Left ventricle myocardium inferior (tissue), 1 donor: ENCODE results near the gene ADAM12. TPM values are rescaled to one million over a fixed set of nuclear protein-coding genes. Genes with fewer than 3 reads are reported as not detected.

ENCODE experiments used
- DNase-seq: peaks from one replicate; pipeline ENCODE4 v3.0.0-alpha.2; 2020
- H3K27ac ChIP-seq: fragments of 200-600 bp; replicated peaks from 2 replicates; pipeline ENCODE4 v1.8.0; 2021
- H3K27me3 ChIP-seq: fragments of 200-600 bp; 2 replicates; pipeline ENCODE4 v1.8.0; 2021; ENCODE audit warnings: low read depth
- H3K36me3 ChIP-seq: fragments of 200-600 bp; 2 replicates; pipeline ENCODE4 v1.8.0; 2021
- H3K4me1 ChIP-seq: fragments of 200-600 bp; 2 replicates; pipeline ENCODE4 v1.8.0; 2021
- H3K4me3 ChIP-seq: fragments of 200-600 bp; 2 replicates; pipeline ENCODE4 v1.8.0; 2021; ENCODE audit warnings: mild to moderate bottlenecking, moderate library complexity
- H3K9me3 ChIP-seq: fragments of 200-600 bp; replicated peaks from 2 replicates; pipeline ENCODE4 v1.8.0; 2021
- CTCF ChIP-seq: fragments of 200-600 bp; IDR thresholded peaks from 2 replicates; pipeline ENCODE4 v1.8.0; 2021; ENCODE audit warnings: antibody characterized with exemption, mild to moderate bottlenecking, borderline replicate concordance
- intact Hi-C: fragments of 100-400 bp; cut with micrococcal nuclease; formaldehyde crosslinking; loops from one replicate; pipeline ENCODE4 v1.11.0; 2022
- total RNA-seq: library from RNA; stranded (reverse); fragmentation: NEBNext Ultra II Directional; extraction: Animal tissue kit (Norgen Biotek cat#: 25700); gene quantifications from one replicate; pipeline ENCODE4 v1.2.1, GENCODE V29; 2021
- donor health status: DM: no; HTN: yes; CAD: no; lungs with severe emphysema.

Gene ADAM12
- total RNA-seq, 1 donor from 2014 or later, result 0.27 TPM

- Histone ChIP-seq H3K27me3 (peaks cover 55% of the 10 kb centered on the region), H3K36me3 (no peaks in the 10 kb centered on the region), H3K27ac (no peak overlapping the region), H3K4me1 (peaks cover 13% of the 10 kb centered on the region), H3K9me3 (no peaks in the 10 kb centered on the region), H3K4me3 (no peak overlapping the region)
- TF ChIP-seq CTCF, result no peak
- no peak for DNase-seq
- intact Hi-C loops, result no loop called here
Observed at GRCh38 chr10:126229686-126230085, 158.6 kb downstream of the ADAM12 start.

GRCh38 chr10:126227762-126228134, 160.5 kb downstream of the ADAM12 start:
- no peak for TF ChIP-seq CTCF
- Histone ChIP-seq H3K4me1 (peaks cover 21% of the 10 kb centered on the region), H3K27me3 (peaks cover 58% of the 10 kb centered on the region), H3K36me3 (no peaks in the 10 kb centered on the region), H3K27ac (no peak overlapping the region), H3K4me3 (no peak overlapping the region), H3K9me3 (no peaks in the 10 kb centered on the region)
- no peak for DNase-seq
- intact Hi-C loops, result no loop called here

- H3K4me3 ChIP-seq, result no peak overlapping the region
- no peaks in the 10 kb centered on the region for H3K9me3 ChIP-seq
- no peak overlapping the region for H3K27ac ChIP-seq
- H3K27me3 ChIP-seq, result peaks cover 52% of the 10 kb centered on the region
- intact Hi-C loops, result no loop called here
- DNase-seq, result no peak
- peaks cover 23% of the 10 kb centered on the region for H3K4me1 ChIP-seq
- H3K36me3 ChIP-seq, result no peaks in the 10 kb centered on the region
- no peak for TF ChIP-seq CTCF
Observed at GRCh38 chr10:126226988-126227761, 161.1 kb downstream of the ADAM12 start.

- no peaks in the 10 kb centered on the region for H3K36me3 ChIP-seq
- intact Hi-C loops, result no loop called here
Observed at GRCh38 chr10:126226205-126226604, 162.1 kb downstream of the ADAM12 start.

GRCh38 chr10:126225672-126226008, 162.6 kb downstream of the ADAM12 start:
- H3K4me3 ChIP-seq, result no peak overlapping the region
- H3K36me3 ChIP-seq, result no peaks in the 10 kb centered on the region
- no peak for DNase-seq
- TF ChIP-seq CTCF, result no peak
- H3K4me1 ChIP-seq, result peaks cover 23% of the 10 kb centered on the region
- no peaks in the 10 kb centered on the region for H3K9me3 ChIP-seq
- peak overlapping the region; percentile 19 for H3K27ac ChIP-seq
- intact Hi-C loops, result no loop called here
- peaks cover 49% of the 10 kb centered on the region for H3K27me3 ChIP-seq

More at GRCh38 chr10:126226205-126226604, 162.1 kb downstream of the ADAM12 start:
- no peaks in the 10 kb centered on the region for H3K9me3 ChIP-seq
- TF ChIP-seq CTCF, result no peak
- DNase-seq, result no peak
- peaks cover 23% of the 10 kb centered on the region for H3K4me1 ChIP-seq
- no peak overlapping the region for H3K4me3 ChIP-seq
- H3K27me3 ChIP-seq, result peaks cover 50% of the 10 kb centered on the region
- H3K27ac ChIP-seq, result no peak overlapping the region
